Stimulated activated CD4-positive, alpha-beta T cell treated with anti-CD3 and anti-CD28 coated beads, TNF-alpha, amount 100 ng/mL, for 48 hours (primary cell): ENCODE results near the gene SPTY2D1.
"Not testable (repeated sequence)": the region's sequence is repeated elsewhere in the genome, so short reads cannot be mapped to it uniquely, and the experiment has no call there.

Experiments used
- DNase-seq, 3 donors: peaks; one replicate each; pipeline ENCODE4 v3.0.0-alpha.2; 2020; ENCODE audit warnings: low read depth in 3 of 3

Gene SPTY2D1

DNA sequence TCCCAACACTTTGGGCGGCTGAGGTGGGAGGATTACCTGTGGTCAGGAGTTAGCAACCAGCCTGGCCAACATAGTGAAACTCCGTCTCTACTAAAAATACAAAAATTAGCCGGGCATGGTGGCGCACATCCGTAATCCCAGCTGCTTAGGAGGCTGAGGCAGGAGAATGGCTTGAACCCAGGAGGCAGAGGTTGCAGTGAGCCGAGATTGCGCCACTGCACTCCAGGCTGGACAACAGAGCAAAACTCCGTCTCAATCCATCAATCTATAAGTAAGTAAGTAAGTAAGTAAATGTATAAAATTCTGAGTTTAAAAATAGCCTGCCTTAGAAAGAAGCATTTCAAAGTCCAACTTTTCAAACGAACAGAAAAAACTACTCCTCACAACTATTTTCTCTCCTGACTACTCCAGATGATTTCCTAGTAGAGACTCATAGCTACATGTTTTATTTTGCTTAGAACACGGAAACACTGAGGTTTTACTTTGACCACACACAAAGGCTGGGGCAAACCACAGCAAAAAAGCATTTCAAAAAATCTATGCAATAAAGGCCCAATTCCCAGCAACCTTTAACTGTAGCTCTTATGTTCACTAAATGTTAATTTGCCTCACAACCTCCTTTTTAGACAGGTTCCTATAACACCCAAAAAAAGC is 16.3 kb downstream of the SPTY2D1 start:
- no peak for DNase-seq

- no peak for DNase-seq
These were observed 18.3 kb downstream of the SPTY2D1 start for GRCh38 chr11:18615628-18616392.

- no peak for DNase-seq
These were observed 19.5 kb downstream of the SPTY2D1 start for GRCh38 chr11:18614667-18615066.

DNA sequence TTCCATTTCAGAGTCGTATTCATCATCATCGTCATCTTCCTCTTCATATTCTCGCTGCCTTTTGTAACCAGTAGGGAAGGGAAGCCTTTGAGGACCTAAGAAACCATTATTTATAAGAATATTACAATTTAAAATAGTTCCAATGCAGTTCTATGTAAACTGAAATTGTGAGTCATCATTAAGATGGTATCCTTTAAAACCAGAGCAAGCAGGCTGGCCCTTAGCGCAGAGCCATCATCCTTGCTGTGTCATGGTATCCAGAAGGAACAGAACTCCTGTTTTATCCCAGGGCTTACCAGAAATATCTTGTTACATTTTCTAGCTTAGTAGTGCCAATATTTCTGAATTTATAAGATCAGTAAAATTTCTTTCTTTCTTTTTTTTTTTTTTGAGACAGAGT is 21.7 kb downstream of the SPTY2D1 start:
- DNase-seq: no peak

DNA sequence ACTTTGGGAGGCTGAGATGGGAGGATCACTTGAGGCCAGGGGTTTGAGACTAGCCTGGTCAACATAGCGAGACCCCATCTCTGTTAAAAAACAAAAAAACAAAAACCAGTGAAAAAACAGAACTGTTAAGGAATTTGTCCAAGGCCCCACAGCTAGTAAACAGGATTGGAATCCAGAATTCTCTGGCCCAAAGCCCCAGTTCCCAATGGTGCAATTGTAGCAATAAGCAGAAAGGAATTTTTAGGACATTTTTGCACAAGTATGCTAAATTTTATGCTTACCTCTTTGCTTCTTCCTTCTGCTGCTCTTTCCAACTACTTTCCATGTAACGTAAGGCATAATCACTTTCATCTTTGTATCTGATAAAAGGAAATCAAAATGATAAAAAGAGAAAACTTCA is 22.9 kb downstream of the SPTY2D1 start:
- DNase-seq: no peak

- DNase-seq: no peak
These were observed 25.8 kb downstream of the SPTY2D1 start for GRCh38 chr11:18608376-18608775.

DNA sequence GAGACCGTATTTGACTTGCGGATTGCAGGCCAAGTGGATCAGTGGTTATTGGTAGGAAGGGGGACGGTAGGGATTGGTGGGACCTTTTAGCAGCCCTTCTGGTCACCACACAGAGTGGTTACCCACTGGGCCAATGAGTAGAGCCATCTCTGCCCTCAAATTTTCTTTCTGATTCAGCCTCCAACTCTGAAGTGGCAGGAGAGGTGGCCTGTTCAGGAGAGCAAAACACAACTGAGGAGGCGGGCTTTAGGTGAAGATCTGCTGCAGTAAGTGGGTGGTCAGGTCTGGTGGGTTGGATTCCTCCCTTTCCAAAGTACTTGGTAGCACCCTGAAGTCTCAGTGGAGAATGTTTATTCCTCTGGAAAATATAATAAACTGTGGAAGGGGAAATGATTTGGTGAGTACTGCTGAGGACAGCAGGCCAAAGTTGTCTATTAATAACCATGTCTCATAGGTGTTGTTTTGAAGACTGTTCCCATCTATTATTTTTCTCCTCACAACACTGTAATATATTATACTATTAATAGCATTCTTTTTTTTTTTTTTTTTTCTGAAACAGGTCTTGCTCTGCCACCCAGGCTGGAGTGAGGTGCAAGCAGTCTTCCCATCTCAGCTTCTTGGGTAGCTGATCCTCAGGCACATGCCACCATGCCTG is 33.1 kb downstream of the SPTY2D1 start:
- no peak for DNase-seq

GRCh38 chr11:18599739-18600230 is 34.4 kb downstream of the SPTY2D1 start, which contains the start of gene MISFA:
Gene MISFA, plus strand, starts transcription at chr11:18599789. Its CDS starts 140 bp downstream, at chr11:18599929.
- DNase-seq: no peak

- DNase-seq: no peak
These were observed 39.0 kb downstream of the SPTY2D1 start for GRCh38 chr11:18594999-18595749.

GRCh38 chr11:18594088-18594487 is 40.1 kb downstream of the SPTY2D1 start:
- DNase-seq: not testable (repeated sequence)

DNA sequence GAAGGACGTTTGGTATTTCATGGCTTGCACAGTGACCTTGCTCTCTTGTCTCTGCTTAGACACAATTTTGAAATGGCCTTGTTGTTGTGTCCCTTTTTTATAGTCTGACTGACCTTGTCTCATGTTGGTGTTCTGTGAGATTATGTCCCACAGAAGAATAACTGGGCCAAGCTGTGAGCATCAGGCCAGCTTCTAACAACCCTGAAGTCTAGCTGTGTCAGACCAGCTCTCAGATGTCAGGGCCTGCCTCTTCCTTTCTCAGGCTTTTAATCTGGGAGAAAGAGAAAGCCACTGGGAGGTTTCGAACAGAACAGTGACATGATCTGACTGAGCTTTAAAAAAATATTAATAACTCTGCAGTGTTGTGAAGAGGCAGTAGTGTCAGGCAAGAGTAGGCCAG is 43.6 kb downstream of the SPTY2D1 start:
- DNase-seq: no peak

GRCh38 chr11:18588297-18589252 is 45.6 kb downstream of the SPTY2D1 start, which contains the start of gene UEVLD:
Gene UEVLD, minus strand, starts transcription at chr11:18588734. Its CDS starts 80 bp downstream, at chr11:18588654.
- DNase-seq: peak; percentile 41 to 57 (median 46)

- no peak for DNase-seq
These were observed 52.3 kb downstream of the SPTY2D1 start for GRCh38 chr11:18581825-18582224.

- DNase-seq: no peak
These were observed 53.9 kb downstream of the SPTY2D1 start for GRCh38 chr11:18580113-18580766.

GRCh38 chr11:18578975-18579598 is 55.1 kb downstream of the SPTY2D1 start:
- no peak for DNase-seq

- DNase-seq: no peak
These were observed 58.8 kb downstream of the SPTY2D1 start for GRCh38 chr11:18575361-18575760.

DNA sequence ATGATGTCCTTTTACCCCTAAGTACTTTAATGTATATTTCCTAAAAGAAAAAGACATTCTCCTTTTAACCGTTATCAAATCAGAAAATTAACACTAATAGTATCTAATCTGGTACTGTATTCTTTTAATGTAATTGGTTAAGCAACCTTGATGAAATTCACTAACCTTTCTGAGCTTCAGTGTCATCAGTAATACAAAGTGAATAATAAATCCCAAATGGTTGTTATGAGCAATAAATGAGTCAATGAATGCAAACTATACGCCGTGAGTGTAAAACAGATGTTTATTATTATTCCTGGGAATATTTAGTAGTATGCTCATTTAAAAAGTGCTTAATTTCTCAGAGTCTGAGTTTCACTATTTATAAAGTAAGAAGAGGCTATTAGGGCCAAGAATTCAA is 67.1 kb downstream of the SPTY2D1 start:
- DNase-seq: no peak

- DNase-seq: no peak
These were observed 67.7 kb downstream of the SPTY2D1 start for GRCh38 chr11:18566406-18566805.

DNA sequence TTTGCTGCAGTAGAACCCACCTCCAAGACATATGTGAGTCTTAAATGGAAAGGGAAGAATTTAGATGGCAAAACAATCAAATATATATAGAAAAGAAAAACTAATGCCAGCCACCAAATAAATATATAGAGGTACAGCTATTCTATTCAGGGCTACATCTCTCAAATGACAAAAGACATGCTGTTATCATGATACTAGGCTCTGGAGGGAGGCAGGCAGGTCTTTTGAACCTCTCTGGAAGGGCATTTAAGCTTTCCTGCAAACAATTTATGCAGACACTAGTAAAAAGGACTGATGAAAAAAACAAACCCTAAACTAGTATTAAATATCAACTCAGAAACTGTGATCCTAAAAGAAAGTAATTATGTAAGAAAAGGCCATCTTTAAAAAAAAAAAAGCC is 70.0 kb downstream of the SPTY2D1 start:
- DNase-seq: no peak
